Activated T-cell treated with anti-CD3 and anti-CD28 coated beads, Interleukin-2, amount 50 U/mL, for 48 hours (primary cell): ENCODE measurements around the gene SYNDIG1.

Experiments used
- DNase-seq, 2 experiments: peaks; one replicate each; pipeline ENCODE4 v3.0.0-alpha.2; 2020

The SYNDIG1 gene

DNA sequence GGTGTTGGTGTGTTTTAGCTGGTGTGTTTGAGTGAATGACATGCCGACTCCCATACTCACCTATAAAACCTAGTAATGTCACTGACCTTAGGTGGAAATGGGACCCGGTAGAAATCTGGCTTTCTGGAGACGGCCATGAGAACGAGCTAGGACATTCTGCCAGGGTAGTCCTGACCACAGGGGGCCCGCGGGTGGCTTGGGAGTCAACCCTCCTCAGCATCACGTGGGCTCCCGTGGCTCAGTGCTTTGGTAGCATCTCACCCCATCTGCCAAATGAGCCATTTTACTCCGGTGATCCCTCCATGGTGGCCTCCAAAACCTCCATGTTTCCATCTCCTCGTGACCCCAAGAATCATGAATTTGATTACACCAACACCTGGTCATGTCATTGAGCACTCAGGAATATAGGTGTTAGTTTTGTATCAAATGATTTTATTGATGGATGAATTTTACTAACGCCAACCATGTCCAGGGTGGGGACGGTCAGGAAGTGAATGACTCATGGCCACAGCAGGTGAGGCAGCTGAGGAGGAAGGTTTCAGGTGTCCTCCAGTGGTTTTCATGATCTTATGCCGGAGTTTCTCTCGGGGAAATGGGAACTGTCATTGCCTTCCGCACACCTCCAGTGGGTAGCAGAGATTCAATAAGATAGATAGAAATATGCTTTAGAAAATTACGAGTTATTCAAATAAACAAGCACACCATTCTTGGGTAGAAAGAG lies 195.0 kb downstream of the SYNDIG1 start:
- no peak for DNase-seq

DNA sequence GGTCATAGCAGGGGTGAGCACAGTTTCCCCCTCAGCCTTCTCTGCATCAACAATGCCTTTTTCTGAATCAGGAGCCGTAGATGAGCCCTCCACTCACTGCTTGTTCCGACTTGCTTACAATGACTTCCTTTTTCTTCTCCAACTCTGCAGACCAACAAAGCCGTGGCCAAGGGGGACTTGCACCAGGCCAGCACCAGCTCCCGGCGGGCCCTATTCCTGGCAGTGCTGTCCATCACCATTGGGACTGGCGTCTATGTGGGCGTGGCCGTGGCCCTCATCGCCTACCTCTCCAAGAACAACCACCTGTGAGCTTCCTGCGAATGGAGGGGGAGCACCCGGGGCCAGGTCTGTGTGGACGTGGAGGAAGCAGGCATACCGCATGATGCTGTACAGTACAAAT lies 195.8 kb downstream of the SYNDIG1 start:
- no peak for DNase-seq

DNA sequence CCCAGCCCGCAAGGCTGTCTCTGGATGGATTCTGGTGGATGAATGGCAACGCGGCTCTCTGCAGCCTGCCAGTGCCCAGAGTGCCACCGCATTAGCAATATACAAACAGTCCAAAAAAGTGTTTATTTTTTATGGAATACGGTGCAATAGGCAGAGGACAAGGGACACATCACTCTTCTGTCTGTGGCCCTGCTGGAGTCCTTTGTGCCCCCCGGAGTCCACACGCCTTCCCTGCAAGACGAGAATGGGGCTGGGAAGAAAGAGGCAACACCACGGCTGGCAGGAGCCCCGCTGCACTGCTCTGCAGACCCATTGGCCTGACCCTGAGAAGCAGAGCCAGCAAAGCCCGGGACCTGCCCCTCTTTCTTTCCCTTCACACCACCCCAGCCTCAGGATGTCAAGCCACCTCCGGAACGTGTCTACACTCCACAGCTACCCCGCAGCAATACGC lies 196.3 kb downstream of the SYNDIG1 start:
- no peak for DNase-seq

DNA sequence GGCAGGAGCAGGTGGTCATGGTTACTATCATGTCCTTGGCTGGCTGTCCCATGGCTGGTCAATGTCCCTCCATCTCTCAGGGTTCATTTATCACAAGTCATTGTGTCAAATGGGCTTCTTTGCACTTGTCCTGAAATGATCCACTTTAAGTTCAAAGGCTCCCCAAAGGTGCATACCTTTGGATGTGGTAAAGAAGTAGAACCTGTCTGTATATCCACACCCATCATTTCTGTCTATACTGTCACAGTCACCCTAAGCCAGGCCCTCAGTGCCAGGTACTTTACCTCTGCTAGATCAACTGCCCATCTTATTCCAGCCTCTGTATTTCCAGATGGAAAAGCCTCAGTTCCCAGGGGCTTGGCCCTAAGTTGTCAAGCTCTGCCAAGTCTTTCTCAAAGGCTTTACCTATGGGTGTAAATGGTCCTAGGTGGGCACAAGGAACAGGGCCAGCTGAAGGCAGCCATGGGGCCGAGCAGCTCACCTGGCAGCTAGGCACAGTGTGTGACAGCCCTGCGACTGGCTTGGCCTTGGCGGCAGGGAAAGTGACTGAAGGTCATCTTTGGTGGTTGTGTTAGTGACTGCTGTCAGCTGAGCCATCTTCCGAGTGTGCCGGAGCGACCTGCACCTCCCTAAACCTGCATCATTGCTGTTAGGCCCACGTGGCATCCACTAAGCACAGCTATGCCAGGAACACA lies 198.4 kb downstream of the SYNDIG1 start:
- no peak for DNase-seq

DNA sequence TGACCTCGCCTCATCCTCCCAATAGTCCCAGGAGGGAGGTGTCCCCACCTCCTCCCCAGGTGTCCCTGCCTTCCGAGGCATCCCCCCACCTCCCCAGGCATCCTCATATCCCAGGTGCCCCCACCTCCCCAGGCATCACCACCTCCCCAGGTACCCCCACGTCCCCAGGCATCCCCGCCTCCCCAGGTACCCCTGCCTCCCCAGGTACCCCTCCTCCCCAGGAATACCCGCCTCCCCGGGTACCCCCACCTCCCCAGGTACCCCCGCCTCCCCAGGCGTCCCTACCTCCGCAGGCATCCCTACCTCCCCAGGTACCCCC lies 198.9 kb downstream of the SYNDIG1 start:
- no peak for DNase-seq

DNA sequence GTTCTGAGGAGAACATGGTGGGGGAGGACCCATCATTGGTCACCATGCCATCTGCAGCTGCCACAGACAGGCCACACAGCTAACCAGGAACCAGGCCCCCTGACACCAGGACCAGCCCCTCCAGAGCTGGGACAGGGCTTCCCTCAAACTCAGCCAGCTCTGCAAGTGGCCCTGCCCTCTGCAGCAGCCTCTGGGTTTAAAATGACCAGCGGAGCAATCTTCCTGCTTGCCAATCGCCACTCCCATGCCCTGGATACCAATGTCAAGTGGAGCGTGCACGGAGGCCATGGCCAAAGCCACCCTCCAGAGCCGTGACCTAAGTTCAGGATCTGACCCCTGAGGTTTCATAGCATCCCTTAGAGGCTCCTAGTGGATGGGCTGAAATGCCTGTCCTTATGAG lies 199.4 kb downstream of the SYNDIG1 start:
- DNase-seq: no peak

DNA sequence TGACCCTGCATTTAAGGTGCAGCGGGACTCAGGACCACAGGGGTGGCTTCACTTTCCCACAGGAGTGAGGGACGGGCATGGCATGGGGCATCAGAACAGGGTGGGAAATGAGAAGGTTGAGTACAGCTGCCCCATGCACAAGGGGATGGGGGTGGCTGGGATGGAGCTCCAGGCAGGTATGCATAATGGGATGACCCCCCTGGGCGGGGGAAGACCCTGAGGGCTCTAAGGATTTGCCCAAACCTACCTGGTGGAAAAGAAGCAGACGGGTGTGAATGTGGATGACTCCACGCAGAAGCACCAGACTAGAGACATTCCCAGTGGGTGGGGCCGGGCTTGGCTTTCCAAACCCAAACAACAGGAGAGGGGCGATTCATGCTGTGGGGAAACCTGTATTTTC lies 200.3 kb downstream of the SYNDIG1 start:
- no peak for DNase-seq

DNA sequence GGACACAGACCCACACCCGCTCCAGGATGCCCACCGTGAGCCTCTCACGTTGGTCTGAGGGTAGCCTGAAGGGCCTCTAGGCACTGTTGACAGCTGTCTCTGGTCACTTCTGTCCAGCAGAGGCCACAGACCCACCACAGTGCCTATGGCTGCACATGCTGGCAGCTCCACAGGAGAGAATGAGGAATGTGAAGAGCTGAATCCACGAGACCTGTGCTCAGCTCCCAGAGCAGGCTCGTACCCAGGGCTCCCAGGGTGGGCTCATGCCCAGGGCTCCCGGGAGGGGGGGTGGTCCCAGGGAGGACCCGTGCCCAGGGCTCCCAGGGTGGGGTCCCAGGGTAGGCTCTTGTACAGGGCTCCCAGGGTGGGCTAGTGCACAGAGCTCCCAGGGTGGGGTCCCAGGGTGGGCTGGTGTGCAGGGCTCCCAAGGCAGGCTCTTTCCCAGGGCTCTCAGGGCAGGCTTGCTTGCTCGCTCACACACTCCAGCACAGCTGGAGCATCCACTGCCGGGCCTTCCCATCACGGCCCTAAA lies 201.0 kb downstream of the SYNDIG1 start:
- no peak for DNase-seq

DNA sequence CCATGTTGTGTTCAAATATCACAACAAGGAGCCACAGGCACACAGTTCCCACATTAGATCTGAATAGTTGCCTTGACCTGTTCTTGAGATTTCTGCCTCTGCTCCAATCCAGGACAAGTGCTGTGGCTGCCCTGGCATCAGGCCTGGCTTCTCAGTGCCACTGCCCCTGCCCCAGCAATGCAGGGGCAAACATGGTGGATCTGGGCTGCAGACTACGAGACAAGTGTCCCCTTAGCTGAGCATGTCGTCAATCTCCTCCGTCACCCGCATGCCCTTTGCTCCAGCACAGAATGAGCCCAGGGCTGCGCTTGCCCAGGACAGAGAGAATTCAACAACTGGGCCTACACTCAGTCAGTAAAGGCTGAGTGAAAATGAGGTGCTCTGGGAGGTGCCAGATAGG lies 201.6 kb downstream of the SYNDIG1 start:
- DNase-seq: no peak

DNA sequence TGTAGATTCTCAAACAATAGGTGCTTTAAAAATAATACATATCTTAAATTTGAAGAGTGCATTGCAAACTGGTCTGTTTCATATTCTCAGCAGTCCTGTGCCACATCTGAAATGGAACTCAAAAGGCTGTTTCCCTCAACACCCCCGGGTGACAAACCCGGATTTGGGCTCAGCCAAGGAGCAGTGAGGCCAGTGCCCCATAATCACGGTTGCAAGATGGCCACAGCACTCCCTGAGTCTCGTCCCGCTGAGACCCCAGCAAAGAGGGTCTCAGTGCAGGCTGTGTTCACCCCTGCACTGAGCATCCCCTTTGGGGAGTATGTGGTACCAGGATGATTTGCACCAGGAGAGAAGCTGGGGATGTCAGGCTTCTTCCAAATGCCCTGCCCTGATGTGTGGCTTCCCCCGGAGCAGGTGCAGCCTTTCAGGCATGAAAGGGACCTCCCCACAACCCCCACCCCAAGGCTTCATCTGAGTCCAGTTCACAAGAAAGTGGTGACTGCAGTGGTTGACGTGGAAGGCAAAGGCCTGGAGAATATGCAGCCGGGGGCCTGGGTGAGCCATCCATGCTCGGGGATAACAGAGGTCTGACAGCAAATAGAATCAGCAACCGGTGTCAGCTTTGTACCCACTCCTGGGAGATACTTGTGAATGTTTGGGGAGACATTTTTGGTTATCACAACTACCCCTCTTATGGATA lies 202.9 kb downstream of the SYNDIG1 start:
- no peak for DNase-seq

DNA sequence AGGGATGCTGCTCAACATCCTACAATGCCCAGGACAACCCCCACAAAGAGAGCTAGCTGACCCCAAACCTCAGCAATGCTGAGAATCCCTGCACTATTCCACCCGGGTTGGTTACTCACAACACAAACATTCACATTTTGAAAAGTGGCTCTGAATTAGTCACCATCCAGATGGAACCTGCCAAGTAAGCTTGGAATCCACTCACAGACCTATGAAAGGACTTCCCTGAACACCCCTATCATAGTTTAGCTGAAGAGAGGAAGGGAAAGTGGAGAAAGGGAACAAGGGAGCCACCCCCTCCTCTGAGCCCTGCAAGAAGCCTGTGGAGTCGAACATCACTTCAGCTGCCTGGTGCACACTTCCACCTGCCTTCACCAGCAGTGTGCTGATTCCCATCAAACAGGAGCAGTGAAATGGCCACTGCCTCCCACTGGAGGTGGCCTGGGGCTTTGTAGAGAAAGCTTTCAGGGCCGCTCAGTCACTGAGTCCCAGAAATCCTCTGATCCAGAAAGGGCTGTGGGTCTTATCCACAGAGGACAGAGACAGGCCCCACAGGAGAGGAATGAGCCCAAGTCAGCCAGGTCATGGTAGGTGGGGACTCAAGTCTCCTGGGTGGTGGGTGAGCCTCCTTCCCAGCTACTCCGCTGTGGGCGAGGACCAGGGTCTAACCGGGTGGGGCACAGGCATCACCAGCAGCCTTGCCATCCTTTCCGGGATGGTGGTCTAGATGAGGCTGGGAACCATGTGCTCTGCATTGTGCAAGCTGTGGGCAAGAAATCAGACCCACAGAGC lies 203.7 kb downstream of the SYNDIG1 start:
- no peak for DNase-seq

DNA sequence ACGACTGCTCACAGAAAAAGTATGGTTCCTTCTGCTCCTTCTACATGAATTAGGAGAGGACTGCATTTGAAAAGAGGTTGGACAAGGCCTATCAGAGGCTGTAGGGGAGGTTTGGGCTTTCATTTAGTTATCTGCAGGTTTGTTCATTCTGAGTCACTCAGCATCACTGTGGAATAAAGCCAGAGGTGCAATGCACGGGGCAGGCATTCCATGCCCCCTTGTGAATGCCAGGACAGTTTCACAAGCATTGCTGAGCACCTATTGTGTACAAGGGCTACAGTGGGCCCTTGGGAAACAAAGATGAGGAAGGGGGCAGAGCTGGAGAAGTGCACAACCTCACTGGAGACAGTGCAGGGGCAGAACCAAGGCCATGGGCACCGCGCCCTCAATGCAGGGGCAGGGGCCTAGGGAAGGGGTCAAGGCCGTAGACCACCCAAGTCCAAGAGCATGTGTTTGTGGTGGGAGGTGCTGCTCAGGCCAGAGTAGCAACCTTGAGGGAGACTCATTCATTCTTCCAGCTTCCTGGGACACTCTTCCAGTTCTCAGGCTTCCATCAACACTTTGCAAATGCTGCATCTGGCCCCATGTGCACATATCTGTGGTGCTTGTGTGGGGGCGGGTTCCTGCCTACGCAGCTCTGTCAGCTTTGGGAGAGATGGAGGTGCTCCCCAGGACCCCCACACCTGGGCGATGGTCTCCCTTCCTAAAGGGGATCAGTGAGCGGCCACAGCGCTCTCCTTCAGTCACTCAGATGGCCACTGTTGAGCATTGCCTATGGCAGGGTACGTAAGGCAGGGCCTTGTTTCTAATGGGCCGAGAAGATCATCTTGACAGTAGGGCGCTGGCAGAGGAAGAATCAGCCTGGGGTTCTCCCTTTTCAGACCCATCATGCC lies 204.5 kb downstream of the SYNDIG1 start:
- no peak for DNase-seq

DNA sequence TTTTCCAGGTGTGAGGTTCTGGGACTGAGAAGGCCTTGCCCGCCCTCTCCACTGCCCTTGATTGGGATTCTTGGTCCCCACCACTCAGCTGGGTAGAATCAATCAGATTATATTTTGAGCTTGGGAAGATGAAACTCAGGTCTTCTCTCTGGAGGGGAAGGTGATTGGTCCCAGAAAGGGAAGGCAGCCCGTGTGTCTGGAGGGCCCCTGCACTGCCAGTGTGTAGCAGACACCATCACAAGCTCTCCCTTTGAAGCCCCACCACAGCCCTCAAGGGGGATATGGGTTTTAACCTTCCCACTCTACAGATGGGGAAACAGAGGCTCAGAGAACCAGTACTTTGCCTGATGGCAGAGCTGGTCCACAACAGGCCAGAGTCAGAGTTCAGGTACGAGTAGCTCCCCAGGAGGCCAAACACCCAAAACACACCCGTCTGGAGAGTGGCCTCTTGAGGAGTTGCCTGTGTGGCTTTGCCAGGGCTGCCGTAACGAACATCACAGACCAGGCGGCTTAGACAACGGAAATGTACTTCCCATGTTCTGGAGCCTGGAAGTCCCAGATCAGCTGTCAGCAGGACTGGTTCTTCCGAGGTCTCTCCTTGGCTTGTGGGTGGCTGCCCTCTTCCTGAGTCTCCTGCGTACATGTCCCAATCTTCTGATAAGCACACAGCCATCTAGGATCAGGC lies 205.6 kb downstream of the SYNDIG1 start:
- DNase-seq: no peak

DNA sequence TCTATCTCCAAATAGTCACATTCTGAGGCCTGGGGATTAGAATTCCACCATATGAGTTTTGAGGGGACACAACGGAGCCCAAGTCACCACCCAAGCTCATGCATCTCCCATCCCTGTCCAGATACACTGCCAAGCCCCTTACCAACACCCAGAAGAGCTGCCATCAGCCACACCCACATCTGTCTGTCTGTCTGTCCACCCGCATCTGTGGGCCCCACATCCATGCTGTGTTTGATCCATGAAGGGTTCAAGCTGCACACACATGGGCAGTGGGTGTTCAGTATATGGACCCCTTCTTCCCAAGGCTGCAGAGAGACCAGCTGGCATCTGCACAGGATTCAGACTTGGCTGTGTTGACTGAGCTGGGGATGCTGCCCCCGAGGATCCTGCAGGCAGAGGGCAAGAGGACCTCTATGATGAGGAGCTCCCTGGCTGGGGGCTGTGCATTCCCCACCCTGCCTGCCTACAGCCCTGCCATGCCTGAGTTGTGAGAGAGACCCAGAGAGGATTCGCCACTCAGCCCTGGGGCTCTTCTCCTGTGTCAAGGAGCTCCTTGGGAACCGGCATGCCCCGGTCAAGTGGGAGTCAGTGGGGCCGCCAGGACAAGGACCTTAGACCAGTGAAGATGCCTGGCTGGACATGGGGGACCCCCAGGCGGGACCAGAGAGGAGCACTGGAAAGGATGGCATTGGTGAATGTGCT lies 206.4 kb downstream of the SYNDIG1 start:
- DNase-seq: no peak

DNA sequence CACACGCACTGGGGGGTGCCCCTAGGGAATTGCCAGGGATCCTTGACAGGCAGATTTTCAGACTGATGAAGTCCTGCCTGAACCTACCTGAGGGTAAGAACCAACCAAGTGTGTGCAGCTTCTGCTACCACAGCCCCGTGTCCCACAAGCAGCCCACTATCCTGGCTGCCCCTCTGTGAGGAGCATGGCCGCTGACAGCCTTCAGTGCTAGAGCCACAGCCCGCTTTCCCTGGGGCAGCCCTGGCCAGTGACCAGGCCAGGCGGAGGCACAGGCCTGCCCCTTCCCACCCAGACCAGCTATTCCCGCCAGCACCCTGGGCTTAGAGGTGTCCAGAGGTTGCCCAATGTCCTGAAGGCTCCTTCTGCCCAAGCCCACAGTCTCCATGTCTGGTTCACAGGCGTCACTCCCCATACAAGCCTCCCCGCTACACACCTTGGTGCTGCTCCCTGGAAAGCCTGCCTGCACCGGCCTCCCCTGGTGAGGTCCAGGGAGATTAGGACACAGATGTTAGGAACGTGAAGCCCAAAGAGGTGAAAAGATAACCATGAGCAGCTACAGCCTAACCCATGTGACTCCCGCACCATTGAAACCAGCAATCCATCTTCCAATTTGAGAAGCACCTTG lies 207.0 kb downstream of the SYNDIG1 start:
- DNase-seq: no peak

DNA sequence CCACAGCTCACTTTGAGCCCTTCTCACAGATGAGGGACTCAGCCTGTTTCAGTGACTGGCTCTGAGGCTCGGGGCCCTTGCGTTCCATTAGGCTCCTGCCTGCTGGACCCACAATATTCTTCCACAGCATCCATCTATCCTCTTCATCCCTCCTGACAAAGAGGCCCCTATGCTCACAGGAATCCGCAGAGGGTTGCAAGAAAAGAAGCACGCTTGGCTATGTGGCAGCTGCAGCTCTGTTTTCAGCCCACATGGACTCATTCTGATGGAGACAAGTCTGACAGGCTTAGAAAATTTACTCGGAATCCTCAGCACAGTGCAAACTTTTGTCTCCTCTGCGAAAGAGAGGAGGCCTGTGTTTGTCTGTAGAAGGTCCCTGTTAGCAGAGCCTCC lies 207.5 kb downstream of the SYNDIG1 start:
- DNase-seq: no peak

DNA sequence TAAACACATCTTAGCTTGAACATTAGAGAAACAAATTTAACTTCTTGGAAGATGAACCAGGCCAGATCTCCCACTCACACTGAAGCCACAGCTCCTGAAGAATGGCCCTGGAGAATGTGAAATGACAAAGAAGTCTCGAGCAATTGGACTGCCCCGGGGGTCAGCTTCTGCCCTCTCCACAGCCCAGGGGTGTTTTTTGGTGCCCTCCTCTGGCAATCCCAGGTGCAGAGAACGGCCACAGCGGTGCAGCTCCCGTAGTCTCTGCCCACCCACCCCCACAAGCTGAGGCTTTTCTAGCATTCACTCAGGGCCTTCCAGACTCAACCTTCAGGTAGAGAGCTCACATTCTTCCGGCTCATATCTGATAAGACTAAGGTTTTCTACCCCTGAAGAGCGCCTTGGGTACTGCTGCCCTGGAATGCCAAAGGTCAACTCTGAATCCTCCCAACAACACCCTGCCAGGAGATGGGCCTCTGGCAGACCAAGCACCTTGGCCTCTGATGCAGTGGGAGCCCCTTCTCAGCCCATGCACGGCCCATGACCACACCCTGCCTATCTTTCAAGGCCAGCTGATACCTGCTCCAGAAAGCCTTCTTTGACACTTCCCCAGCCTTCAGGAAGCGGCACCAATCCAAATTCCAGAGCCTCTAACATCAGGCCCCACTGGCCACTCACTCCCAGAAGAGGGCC lies 208.3 kb downstream of the SYNDIG1 start:
- no peak for DNase-seq

DNA sequence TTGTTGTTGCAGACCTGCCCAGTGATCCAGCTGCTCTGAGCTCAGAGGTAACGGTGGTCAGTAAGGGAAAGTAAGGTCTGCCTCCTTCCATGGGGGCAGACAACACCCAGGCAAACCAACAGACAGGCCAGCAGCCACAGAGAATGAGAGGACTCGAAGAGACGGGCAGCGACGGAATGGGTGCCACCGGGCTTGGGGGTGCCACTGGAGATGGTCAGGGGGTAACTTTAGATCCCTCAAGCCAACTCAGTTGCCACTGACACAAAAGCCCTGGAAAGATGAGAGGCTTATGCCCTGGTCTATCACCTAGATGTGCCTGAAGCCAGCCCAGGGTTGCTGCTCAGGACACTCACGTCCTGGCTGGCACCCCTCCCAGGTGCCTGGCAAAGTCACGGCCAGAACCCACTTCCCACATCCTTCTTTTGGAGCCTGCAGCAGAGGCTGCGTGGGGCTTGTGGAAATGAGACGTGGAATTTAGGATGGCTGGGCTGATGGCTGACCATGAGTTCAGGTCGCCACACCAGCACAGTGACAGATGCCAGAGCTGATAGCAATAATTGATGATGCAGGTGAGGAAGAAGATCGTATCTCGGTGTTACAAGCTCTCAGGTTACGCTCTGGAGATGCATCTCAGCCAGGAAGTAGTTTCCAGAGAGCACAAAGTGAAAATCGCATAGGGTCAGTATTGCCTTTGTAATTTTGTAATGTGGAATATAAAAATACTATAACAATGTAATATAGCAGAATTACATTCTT lies 209.1 kb downstream of the SYNDIG1 start:
- no peak for DNase-seq
